Measurements from ENCODE around the gene ZMIZ1. TPM values are rescaled to one million over a fixed set of nuclear protein-coding genes. Genes with fewer than 3 reads are reported as not detected.
A peak's percentile ranks its signal among the peaks of the same experiment; 100 is the strongest.

Gene ZMIZ1
- total RNA-seq, 1 donor from 2014 or later: 6.3 TPM

GRCh38 chr10:79304479-79305087 lies 235.8 kb downstream of the ZMIZ1 start:
- Histone ChIP-seq H3K27me3 (ENCODE audit: control insufficient read depth, insufficient read depth, low read length) (no peaks in the 10 kb centered on the region), H3K4me3 (ENCODE audit: low read depth, low read length) (no peak overlapping the region), H3K36me3 (ENCODE audit: control insufficient read depth, insufficient read depth, low read length) (peaks cover 69% of the 10 kb centered on the region)
- DNase-seq (ENCODE audit: low read depth): peak; percentile 43
- TF ChIP-seq CTCF (IDR thresholded peaks at IDR 0.05; ENCODE audit: insufficient read depth, low read length, severe bottlenecking): no peak
- FAIRE-seq: no peak

- Histone ChIP-seq H3K36me3 (ENCODE audit: control insufficient read depth, insufficient read depth, low read length) (peaks cover 69% of the 10 kb centered on the region), H3K4me3 (ENCODE audit: low read depth, low read length) (no peak overlapping the region), H3K27me3 (ENCODE audit: control insufficient read depth, insufficient read depth, low read length) (no peaks in the 10 kb centered on the region)
- FAIRE-seq (no peak), DNase-seq (ENCODE audit: low read depth) (no peak)
- TF ChIP-seq CTCF (IDR thresholded peaks at IDR 0.05; ENCODE audit: insufficient read depth, low read length, severe bottlenecking): no peak
These were observed 236.7 kb downstream of the ZMIZ1 start for GRCh38 chr10:79305515-79305914.

GRCh38 chr10:79305988-79306387 lies 237.2 kb downstream of the ZMIZ1 start:
- no peak for TF ChIP-seq CTCF (IDR thresholded peaks at IDR 0.05; ENCODE audit: insufficient read depth, low read length, severe bottlenecking)
- no peak for FAIRE-seq
- peaks cover 64% of the 10 kb centered on the region for H3K36me3 ChIP-seq (ENCODE audit: control insufficient read depth, insufficient read depth, low read length)
- H3K27me3 ChIP-seq (ENCODE audit: control insufficient read depth, insufficient read depth, low read length): no peaks in the 10 kb centered on the region
- H3K4me3 ChIP-seq (ENCODE audit: low read depth, low read length): no peak overlapping the region
- no peak for DNase-seq (ENCODE audit: low read depth)

- Histone ChIP-seq H3K27me3 (ENCODE audit: control insufficient read depth, insufficient read depth, low read length) (no peaks in the 10 kb centered on the region), H3K36me3 (ENCODE audit: control insufficient read depth, insufficient read depth, low read length) (peaks cover 56% of the 10 kb centered on the region), H3K4me3 (ENCODE audit: low read depth, low read length) (no peak overlapping the region)
- TF ChIP-seq CTCF (IDR thresholded peaks at IDR 0.05; ENCODE audit: insufficient read depth, low read length, severe bottlenecking): no peak
- FAIRE-seq: no peak
- no peak for DNase-seq (ENCODE audit: low read depth)
These were observed 238.0 kb downstream of the ZMIZ1 start for GRCh38 chr10:79306644-79307220.

- DNase-seq (ENCODE audit: low read depth) (no peak), FAIRE-seq (peak; percentile 7)
- TF ChIP-seq CTCF (IDR thresholded peaks at IDR 0.05; ENCODE audit: insufficient read depth, low read length, severe bottlenecking): no peak
- peaks cover 58% of the 10 kb centered on the region for H3K36me3 ChIP-seq (ENCODE audit: control insufficient read depth, insufficient read depth, low read length)
- H3K4me3 ChIP-seq (ENCODE audit: low read depth, low read length): no peak overlapping the region
- no peaks in the 10 kb centered on the region for H3K27me3 ChIP-seq (ENCODE audit: control insufficient read depth, insufficient read depth, low read length)
These were observed 239.2 kb downstream of the ZMIZ1 start for GRCh38 chr10:79308016-79308415.

Data from bronchial epithelial cell (primary cell).